Neural cell (in vitro differentiated cells): Measurements from ENCODE around the gene BTBD18. TPM values are rescaled to one million over a fixed set of nuclear protein-coding genes. Genes with fewer than 3 reads are reported as not detected.

Source experiments
- H2AFZ ChIP-seq: fragments of 200-600, 300-800 bp; sonication (generic), shearing (Covaris generic); 2 replicates; pipeline ENCODE4 v1.6.0; 2014; ENCODE audit warnings: low read depth, mild to moderate bottlenecking, antibody characterized with exemption, low read length, moderate library complexity
- H3F3A ChIP-seq: fragments of 200-600 bp; shearing (Covaris generic); 2 replicates; pipeline ENCODE4 v1.6.1; 2016; ENCODE audit warnings: mild to moderate bottlenecking, moderate library complexity, mixed read lengths, antibody characterized with exemption, low read length; ENCODE audit not compliant: insufficient read depth, poor library complexity, severe bottlenecking
- H3K27ac ChIP-seq: fragments of 200-600, 300-800 bp; sonication (generic), shearing (Covaris generic); 2 replicates; pipeline ENCODE4 v1.5.1; 2014; ENCODE audit warnings: mild to moderate bottlenecking, low read length, moderate library complexity
- H3K27me3 ChIP-seq: fragments of 300-800, 200-600 bp; sonication (generic), shearing (Covaris generic); 2 replicates; pipeline ENCODE4 v1.6.0; 2014; ENCODE audit warnings: mild to moderate bottlenecking, low read depth, low read length, moderate library complexity; ENCODE audit not compliant: insufficient read depth
- H3K36me3 ChIP-seq: fragments of 300-800, 200-600 bp; sonication (generic), shearing (Covaris generic); 2 replicates; pipeline ENCODE4 v1.5.1; 2014; ENCODE audit warnings: mild to moderate bottlenecking, antibody characterized with exemption, low read length, moderate library complexity; ENCODE audit not compliant: insufficient read depth
- H3K4me2 ChIP-seq: fragments of 300-800, 200-600 bp; sonication (generic), shearing (Covaris generic); 2 replicates; pipeline ENCODE4 v1.6.0; 2014; ENCODE audit warnings: mild to moderate bottlenecking, low read length
- H3K4me3 ChIP-seq: fragments of 300-800, 200-600 bp; sonication (generic), shearing (Covaris generic); 2 replicates; pipeline ENCODE4 v1.5.1; 2014; ENCODE audit warnings: mild to moderate bottlenecking, low read length, moderate library complexity
- H3K79me2 ChIP-seq: fragments of 200-600 bp; shearing (Covaris generic); replicated peaks from 2 replicates; pipeline ENCODE4 v1.6.0; 2014; ENCODE audit warnings: mild to moderate bottlenecking, low read length, moderate library complexity; ENCODE audit not compliant: insufficient read depth
- H3K9ac ChIP-seq: fragments of 300-800, 200-600 bp; sonication (generic), shearing (Covaris generic); 2 replicates; pipeline ENCODE4 v1.6.1; 2016; ENCODE audit warnings: mild to moderate bottlenecking, low read length, mixed read lengths
- H3K9me2 ChIP-seq: fragments of 200-600 bp; shearing (Covaris generic); 2 replicates; pipeline ENCODE4 v1.6.1; 2016; ENCODE audit warnings: mild to moderate bottlenecking, low read length, mixed read lengths; ENCODE audit not compliant: insufficient read depth
- H3K9me3 ChIP-seq: fragments of 200-600, 300-800 bp; sonication (generic), shearing (Covaris generic); 2 replicates; pipeline ENCODE4 v1.6.1; 2016; ENCODE audit warnings: mild to moderate bottlenecking, mixed run types, low read length, moderate library complexity, mixed read lengths
- H4K20me1 ChIP-seq: fragments of 200-600 bp; shearing (Covaris generic); 2 replicates; pipeline ENCODE4 v1.6.1; 2016; ENCODE audit warnings: mild to moderate bottlenecking, mixed run types; ENCODE audit not compliant: insufficient read depth
- CTCF ChIP-seq: fragments of 450-650 bp; IDR thresholded peaks from 2 replicates; pipeline ENCODE4 v1.5.1; 2014; ENCODE audit warnings: antibody characterized with exemption, mild to moderate bottlenecking, moderate library complexity; ENCODE audit not compliant: poor library complexity, severe bottlenecking
- EP300 ChIP-seq: fragments of 450-650 bp; conservative IDR thresholded peaks from 2 replicates; pipeline ENCODE4 v1.6.1; 2014; ENCODE audit warnings: antibody characterized with exemption, mild to moderate bottlenecking, moderate library complexity; ENCODE audit not compliant: poor library complexity, severe bottlenecking
- EZH2 ChIP-seq: fragments of 200-600, 300-800 bp; shearing (Covaris generic), sonication (generic); IDR thresholded peaks from 2 replicates; pipeline ENCODE4 v1.6.1; 2014; ENCODE audit warnings: antibody characterized with exemption, low read length, borderline replicate concordance, mild to moderate bottlenecking; ENCODE audit not compliant: insufficient read depth, poor library complexity, severe bottlenecking
- MXI1 ChIP-seq: fragments of 450-650 bp; conservative IDR thresholded peaks from 2 replicates; pipeline ENCODE4 v1.6.1; 2014; ENCODE audit warnings: antibody characterized with exemption, mild to moderate bottlenecking; ENCODE audit not compliant: poor library complexity, severe bottlenecking
- POLR2AphosphoS5 ChIP-seq: IDR thresholded peaks from 2 replicates; pipeline ENCODE4 v1.6.1; 2012
- RAD21 ChIP-seq: fragments of 450-650 bp; conservative IDR thresholded peaks from 2 replicates; pipeline ENCODE4 v1.6.1; 2014; ENCODE audit warnings: antibody characterized with exemption, mild to moderate bottlenecking, moderate library complexity
- REST ChIP-seq: IDR thresholded peaks from 2 replicates; pipeline ENCODE4 v1.6.1; 2012; ENCODE audit warnings: borderline replicate concordance
- SMC3 ChIP-seq: fragments of 450-650 bp; conservative IDR thresholded peaks from 2 replicates; pipeline ENCODE4 v1.6.1; 2014; ENCODE audit warnings: antibody characterized with exemption, mild to moderate bottlenecking, moderate library complexity; ENCODE audit not compliant: poor library complexity
- TAF1 ChIP-seq: IDR thresholded peaks from 2 replicates; pipeline ENCODE4 v1.6.1; 2012; ENCODE audit warnings: low read depth
- polyA plus RNA-seq: library from polyadenylated mRNA; depleted of rRNA; stranded (reverse); fragments of >200 nt; gene quantifications from 2 replicates; pipeline ENCODE4 v1.2.3, GENCODE V29; 2014

The BTBD18 gene
- polyA plus RNA-seq, 1 donor from 2014 or later: not detected

GRCh38 chr11:57785072-57785471, 33.5 kb upstream of the BTBD18 start:
- Histone ChIP-seq H2AFZ (no peak overlapping the region), H3K4me2 (no peak overlapping the region), H3K27me3 (no peaks in the 10 kb centered on the region), H3K36me3 (no peaks in the 10 kb centered on the region), H3K4me3 (no peak overlapping the region), H3K79me2 (peaks cover 70% of the 10 kb centered on the region), H3K9ac (no peak overlapping the region), H4K20me1 (peaks cover 4% of the 10 kb centered on the region), H3K9me3 (no peaks in the 10 kb centered on the region), H3K27ac (no peak overlapping the region), H3F3A (no peaks in the 10 kb centered on the region), H3K9me2 (no peaks in the 10 kb centered on the region)
- TF ChIP-seq EZH2 (no peak), POLR2AphosphoS5 (no peak), SMC3 (no peak), TAF1 (no peak), REST (no peak), RAD21 (no peak), EP300 (no peak), MXI1 (no peak), CTCF (no peak)

GRCh38 chr11:57781529-57781943, 29.9 kb upstream of the BTBD18 start:
- no peak overlapping the region for H3K4me3 ChIP-seq
- no peaks in the 10 kb centered on the region for H3K9me2 ChIP-seq
- no peak overlapping the region for H3K9ac ChIP-seq
- no peak overlapping the region for H3K4me2 ChIP-seq
- H2AFZ ChIP-seq: no peak overlapping the region
- peaks cover 56% of the 10 kb centered on the region for H3K79me2 ChIP-seq
- H3K27ac ChIP-seq: no peak overlapping the region
- no peaks in the 10 kb centered on the region for H3K36me3 ChIP-seq
- TF ChIP-seq EZH2: no peak
- TF ChIP-seq MXI1: no peak
- TF ChIP-seq TAF1: no peak
- no peak for TF ChIP-seq CTCF
- no peak for TF ChIP-seq POLR2AphosphoS5
- no peak for TF ChIP-seq EP300
- TF ChIP-seq REST: no peak
- no peak for TF ChIP-seq SMC3
- no peak for TF ChIP-seq RAD21
- H3K27me3 ChIP-seq: no peaks in the 10 kb centered on the region
- no peaks in the 10 kb centered on the region for H3K9me3 ChIP-seq
- peaks cover 4% of the 10 kb centered on the region for H4K20me1 ChIP-seq
- no peaks in the 10 kb centered on the region for H3F3A ChIP-seq
